Activated T-cell treated with anti-CD3 and anti-CD28 coated beads for 24 hours (primary cell): ENCODE results near the gene FGF12.
"Not testable (repeated sequence)": the region's sequence is repeated elsewhere in the genome, so short reads cannot be mapped to it uniquely, and the experiment has no call there.

ENCODE experiments used
- DNase-seq: peaks from one replicate; pipeline ENCODE4 v3.0.0-alpha.2; 2020; ENCODE audit warnings: low read depth

FGF12 gene

GRCh38 chr3:192578729-192579128, 148.6 kb downstream of the FGF12 start:
- no peak for DNase-seq

- no peak for DNase-seq
These were observed 149.5 kb downstream of the FGF12 start for GRCh38 chr3:192577811-192578210.

DNA sequence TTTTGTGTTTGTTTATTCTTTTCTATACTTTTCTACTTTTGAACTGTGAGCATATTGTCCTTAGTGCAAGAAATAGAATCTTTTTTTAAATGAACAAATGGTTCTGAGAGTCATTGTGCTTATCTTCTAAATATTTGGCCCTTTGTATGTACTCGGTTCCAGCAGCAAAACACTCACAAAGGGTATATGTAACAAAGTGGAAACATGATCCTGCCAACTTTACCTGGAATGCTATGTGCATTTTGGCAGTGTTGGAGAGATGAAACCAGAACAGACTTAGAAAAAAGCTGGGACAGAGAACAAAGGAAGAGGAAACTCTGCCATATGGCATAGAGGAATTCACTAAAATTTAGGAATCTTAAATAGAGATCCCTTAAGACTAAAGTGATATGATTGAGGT, 150.1 kb downstream of the FGF12 start:
- DNase-seq = no peak

GRCh38 chr3:192576704-192577103, 150.6 kb downstream of the FGF12 start:
- DNase-seq = not testable (repeated sequence)

GRCh38 chr3:192575879-192576506, 151.3 kb downstream of the FGF12 start:
- DNase-seq = no peak

GRCh38 chr3:192573240-192573639, 154.1 kb downstream of the FGF12 start:
- DNase-seq = no peak

DNA sequence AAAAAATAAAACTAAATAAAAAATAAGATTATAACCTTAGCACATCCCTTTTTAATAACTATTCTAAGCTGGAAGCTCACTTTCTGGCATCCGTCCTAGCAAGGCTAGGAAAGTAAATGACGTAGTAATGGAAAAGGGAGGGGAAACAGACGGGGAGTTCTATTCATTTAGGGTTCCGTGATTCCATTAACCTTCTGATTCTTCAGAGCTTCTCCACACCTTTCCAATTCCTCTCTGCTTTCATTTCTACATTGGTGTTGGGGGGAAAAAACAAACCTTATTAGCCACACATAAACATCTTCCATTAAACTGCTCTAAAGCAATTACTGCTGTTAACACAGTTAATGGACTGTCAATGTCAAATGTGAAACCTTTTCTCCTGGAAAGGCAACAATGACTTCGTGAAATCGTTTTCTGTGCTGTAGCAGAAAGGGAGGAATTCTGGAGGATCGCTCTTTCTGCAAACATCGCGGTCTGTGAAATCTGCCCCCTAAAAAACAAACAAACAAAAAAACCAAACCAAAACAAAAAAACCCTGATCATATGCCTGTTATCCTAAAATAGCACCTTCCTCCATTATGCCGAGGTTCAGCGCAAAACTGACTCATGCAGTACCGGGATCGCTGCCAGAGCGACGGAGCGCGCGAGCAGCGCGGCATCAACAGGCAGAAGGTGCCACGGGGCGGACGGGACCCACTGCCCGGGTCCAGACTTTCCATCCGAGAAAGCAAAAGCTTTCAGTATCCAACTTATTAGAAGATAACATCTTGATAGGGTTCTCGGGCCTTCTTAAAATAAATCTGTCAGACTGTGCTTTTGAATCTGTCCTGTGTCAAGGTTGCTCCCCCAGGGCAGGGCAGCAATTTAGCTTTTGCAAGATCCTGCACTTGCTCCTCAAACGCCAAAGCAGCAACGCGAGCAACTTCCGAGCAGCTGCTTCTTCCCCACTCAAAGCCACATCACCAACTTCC, 156.2 kb downstream of the FGF12 start:
- no peak for DNase-seq

GRCh38 chr3:192570315-192570714, 157.0 kb downstream of the FGF12 start:
- DNase-seq = no peak

DNA sequence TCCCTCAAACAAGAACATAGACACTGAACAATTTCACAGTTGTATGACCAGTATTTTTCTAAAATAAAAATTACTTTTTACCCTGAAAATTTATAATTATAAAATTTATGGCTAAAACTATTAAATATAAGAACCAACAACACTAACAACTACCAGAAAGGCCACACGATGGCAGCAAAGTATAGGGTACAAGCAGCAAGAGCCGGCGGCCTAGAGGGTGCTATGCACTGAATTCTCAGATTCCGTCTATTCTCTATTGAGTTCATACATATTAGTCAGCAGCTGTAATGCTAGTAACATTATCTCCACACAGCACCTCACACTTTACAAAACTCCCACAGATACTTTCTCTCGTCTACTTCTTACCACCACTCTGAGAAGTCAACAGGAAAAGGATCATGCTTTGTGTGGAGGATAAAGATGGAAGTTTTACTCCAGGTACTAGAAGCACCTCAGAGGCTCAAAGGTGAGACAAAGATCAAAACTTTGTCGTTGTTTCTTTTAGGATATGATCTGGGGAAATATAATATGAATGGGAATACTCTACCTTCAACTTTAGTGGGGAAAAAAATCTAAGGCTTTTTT, 160.5 kb downstream of the FGF12 start:
- peak; percentile 43 for DNase-seq

GRCh38 chr3:192564611-192565010, 162.7 kb downstream of the FGF12 start:
- DNase-seq = no peak

GRCh38 chr3:192563417-192563816, 163.9 kb downstream of the FGF12 start:
- no peak for DNase-seq

GRCh38 chr3:192553707-192554106, 173.6 kb downstream of the FGF12 start:
- no peak for DNase-seq

DNA sequence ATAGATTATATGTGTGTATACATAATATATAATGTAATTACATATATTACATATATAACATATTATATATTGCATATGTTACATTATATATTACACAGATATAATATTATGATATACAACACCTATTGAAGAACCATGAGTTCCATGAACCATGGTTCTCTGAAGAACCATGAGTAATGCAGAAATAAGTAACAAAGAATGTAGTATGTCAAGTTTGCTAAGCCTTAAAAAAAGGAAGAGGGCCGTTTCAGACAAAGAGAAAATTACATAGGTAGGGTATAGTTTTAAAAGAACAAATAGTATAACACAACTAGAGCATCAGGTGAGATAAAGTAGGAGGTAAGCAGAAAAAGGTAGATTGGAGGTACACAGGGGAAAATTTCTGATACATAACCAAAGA, 177.0 kb downstream of the FGF12 start:
- DNase-seq = no peak

- DNase-seq = no peak
These were observed 182.0 kb downstream of the FGF12 start for GRCh38 chr3:192545333-192545732.

DNA sequence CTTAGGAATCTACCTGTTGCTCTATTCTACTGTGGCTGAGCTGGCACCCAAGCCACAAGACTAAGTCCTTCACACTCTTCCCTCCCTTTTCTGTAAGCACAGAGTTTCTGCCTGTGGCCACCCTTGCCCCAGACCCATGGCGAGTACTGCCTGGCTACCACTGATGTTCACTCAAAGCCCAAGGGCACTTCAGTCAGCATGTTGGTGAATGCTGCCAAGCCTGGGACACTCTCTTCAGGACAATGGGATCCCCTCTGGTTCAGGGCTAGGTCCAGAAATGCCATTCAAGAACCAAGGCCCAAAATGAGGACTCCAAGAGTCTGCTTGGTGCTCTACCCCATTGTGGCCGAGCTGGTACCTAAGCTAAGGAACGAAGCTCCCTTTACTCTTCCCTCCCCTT, 184.2 kb downstream of the FGF12 start:
- DNase-seq = no peak

DNA sequence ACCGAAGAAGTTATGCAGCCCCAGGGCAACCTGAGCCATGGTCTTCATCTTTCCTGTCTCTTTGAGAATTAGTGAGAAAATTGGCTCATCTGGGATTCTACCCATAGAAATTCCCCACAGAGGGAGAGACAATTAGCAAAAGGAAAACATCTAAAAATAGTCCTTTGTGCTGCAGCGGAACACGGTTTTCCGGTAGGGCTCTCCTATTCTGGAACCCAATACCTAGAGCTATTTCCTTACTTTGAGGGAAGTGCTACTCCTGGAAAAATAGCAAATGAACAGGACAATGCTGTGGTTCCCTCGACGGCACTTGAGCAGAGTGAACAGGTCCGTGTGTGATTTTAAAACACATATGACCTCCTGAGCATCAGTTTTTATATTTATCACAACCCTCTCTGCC, 210.5 kb downstream of the FGF12 start:
- no peak for DNase-seq

GRCh38 chr3:192515664-192516045, 211.7 kb downstream of the FGF12 start:
- DNase-seq = no peak

DNA sequence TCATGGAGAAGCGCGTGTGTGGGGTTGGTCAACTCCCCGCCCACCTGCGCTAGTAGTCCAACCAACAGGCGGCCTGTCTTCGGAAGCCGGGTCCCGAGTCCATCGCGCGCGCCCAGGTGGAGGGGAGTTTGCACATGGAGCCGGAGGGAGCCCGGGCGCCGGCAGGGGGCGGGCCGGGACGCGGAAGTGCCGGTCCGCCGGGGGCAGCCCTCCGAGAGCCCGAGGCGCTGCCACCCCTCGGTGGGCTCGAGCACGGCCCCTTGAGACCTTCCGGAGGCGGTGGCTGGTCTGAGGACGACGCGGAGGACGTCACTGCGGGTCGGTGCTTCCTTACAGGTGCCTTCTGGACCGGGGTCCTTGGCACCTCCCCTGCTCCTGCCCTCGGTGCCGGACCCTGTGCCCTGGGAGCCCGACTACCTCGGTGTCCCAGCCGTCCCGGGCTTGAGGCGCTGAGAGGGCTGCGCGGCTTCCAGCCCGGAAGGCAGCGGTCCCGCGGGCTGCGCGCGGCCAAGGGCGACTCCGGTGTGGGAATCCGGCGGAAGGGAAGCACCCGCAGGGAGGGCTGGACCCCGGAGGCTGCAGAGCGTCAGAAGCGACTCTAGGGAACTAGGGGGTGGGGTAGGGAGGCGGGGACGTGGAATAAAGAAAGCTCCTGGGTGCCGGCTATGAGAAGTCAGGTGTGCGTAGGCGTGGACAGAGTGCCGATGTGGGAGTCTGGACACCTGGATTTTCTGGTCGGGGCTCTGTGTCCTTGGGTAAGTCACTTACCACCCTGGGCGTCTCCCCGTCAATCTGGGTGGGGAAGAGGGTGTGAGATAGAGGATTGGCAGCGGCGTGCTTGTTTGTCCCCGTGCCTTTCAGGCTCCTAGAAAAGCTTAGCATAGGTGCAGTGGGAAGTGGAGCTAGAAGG, 212.3 kb downstream of the FGF12 start:
- DNase-seq = no peak

DNA sequence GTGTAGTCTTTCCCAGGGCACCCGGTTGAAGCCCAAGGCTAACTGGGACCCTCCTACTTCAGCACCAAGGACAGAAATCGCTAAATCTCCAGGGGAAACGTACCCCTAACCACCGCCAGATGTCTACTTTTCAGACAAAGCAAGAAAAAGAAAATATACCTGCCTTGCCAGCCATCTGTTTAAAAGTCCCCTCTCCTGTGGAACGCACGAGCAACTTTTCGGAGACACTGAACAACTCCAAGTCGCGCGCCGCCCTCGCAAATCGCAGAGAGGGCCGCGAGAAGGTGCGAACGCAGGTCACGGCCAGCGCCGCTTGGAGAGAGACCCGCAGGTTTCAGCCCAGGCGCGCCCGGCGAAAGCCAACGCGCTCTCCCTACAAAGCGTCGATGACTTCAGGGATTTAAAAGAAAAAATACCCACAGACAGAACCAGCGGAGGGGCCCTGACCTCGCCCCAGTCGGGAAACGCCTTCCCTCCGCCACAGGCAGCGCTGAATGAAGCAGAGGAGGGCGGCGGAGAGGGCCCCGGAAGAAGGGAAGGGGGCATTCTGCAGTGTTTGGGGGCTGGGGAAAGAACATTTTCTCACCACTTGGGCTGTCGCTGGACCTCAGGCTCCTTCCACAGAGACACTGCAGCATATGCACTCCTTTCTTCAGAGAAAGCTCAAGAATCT, 213.1 kb downstream of the FGF12 start:
- DNase-seq = no peak

DNA sequence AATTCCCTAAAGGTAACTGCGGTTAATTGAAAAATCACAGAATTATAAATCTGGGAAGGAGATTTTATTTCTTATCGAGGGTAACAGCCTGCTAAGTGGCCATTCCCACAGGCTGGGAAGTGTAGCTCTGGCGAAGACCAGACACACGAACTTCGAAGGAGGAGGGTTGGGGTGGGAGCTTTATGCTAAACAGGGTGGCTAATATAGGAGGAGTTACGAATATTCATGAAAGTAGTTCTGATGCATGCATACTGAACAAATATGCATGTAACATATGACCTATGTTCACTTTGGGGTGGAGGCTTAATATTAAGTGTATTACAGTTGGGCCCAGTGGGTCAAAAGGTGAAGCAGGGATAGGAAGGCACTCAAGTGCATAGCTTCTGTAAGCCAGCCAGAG, 221.6 kb downstream of the FGF12 start:
- DNase-seq = no peak

DNA sequence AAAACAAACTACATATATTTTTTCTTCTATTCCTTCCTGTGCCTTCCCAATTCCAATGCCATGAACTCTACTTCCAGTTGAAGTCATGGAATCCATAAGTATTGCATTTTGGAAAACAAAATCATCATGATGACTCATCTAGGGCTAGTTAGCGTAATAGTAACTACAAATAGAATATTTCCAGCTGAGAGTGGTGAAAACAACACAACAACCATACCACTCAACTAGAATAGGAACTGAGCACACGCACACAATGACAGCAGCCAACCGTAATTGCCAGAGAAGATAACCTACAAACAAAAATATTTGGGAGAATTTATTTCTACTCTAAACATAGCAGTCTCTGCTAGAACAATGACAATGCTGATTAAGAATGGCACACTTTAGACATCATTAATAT, 225.9 kb downstream of the FGF12 start:
- DNase-seq = no peak
